Mesenchymal stem cell (in vitro differentiated cells and primary cell): ENCODE data around the gene MTA1.

Source experiments
- DNase-seq: peaks from one replicate; pipeline ENCODE4 v3.0.0-alpha.2; 2013
- H2AFZ ChIP-seq: one replicate; pipeline ENCODE4 v1.6.1; 2013; ENCODE audit warnings: low read depth, mild to moderate bottlenecking, control low read depth, inconsistent platforms, low read length, moderate library complexity
- H2AK5ac ChIP-seq: 2 replicates; pipeline ENCODE4 v1.6.1; 2013; ENCODE audit warnings: low read length, moderate library complexity, mild to moderate bottlenecking, inconsistent platforms; ENCODE audit not compliant: severe bottlenecking
- H2BK120ac ChIP-seq: one replicate; pipeline ENCODE4 v1.6.1; 2013; ENCODE audit warnings: low read depth, mild to moderate bottlenecking, inconsistent platforms, low read length, moderate library complexity
- H2BK12ac ChIP-seq, 2 experiments: one replicate each; pipeline ENCODE4 v1.6.1; 2013; ENCODE audit warnings: inconsistent platforms in 2 of 2, low read length in 2 of 2, mild to moderate bottlenecking in 2 of 2, moderate library complexity in 2 of 2, control low read depth in 1 of 2
- H2BK15ac ChIP-seq: one replicate; pipeline ENCODE4 v1.6.1; 2013; ENCODE audit warnings: mild to moderate bottlenecking, low read depth, inconsistent platforms; ENCODE audit not compliant: poor library complexity, severe bottlenecking
- H2BK5ac ChIP-seq: 2 replicates; pipeline ENCODE4 v1.6.1; 2013; ENCODE audit warnings: low read depth, mild to moderate bottlenecking, low read length, control low read depth, inconsistent platforms; ENCODE audit not compliant: poor library complexity, severe bottlenecking
- H3K14ac ChIP-seq, 2 experiments: one replicate each; pipeline ENCODE4 v1.6.1; 2013; ENCODE audit warnings: inconsistent platforms in 2 of 2, low read length in 2 of 2, control low read depth in 1 of 2, mild to moderate bottlenecking in 1 of 2, moderate library complexity in 1 of 2
- H3K18ac ChIP-seq, 2 experiments: one replicate each; pipeline ENCODE4 v1.6.1; 2013; ENCODE audit warnings: inconsistent platforms in 2 of 2, low read length in 2 of 2, control low read depth in 1 of 2, low read depth in 1 of 2, mild to moderate bottlenecking in 1 of 2
- H3K23ac ChIP-seq, 2 experiments: one replicate each; pipeline ENCODE4 v1.6.1; 2013; ENCODE audit warnings: inconsistent platforms in 2 of 2, low read length in 2 of 2, mild to moderate bottlenecking in 2 of 2, moderate library complexity in 2 of 2, control low read depth in 1 of 2
- H3K27ac ChIP-seq: 2 replicates; pipeline ENCODE4 v1.5.1; 2013; ENCODE audit warnings: mild to moderate bottlenecking, moderate library complexity, low read length, control low read depth, inconsistent platforms; ENCODE audit not compliant: poor library complexity, severe bottlenecking
- H3K27me3 ChIP-seq, 2 experiments: 2 replicates each; pipeline versions ENCODE4 v1.6.1 to v1.7.0; 2013; ENCODE audit warnings: low read length in 2 of 2, mild to moderate bottlenecking in 2 of 2, moderate library complexity in 2 of 2, control low read depth in 1 of 2, inconsistent platforms in 1 of 2; ENCODE audit not compliant: control insufficient read depth in 1 of 2, insufficient read depth in 1 of 2
- H3K36me3 ChIP-seq, 2 experiments: 2 replicates each; pipeline versions ENCODE4 v1.6.1 to v1.7.0; 2013; ENCODE audit warnings: low read length in 2 of 2, control low read depth in 1 of 2, inconsistent platforms in 1 of 2, low read depth in 1 of 2, mild to moderate bottlenecking in 1 of 2; ENCODE audit not compliant: insufficient read depth in 2 of 2, control insufficient read depth in 1 of 2
- H3K4ac ChIP-seq, 2 experiments: one replicate each; pipeline ENCODE4 v1.6.1; 2013; ENCODE audit warnings: inconsistent platforms in 2 of 2, low read length in 2 of 2, mild to moderate bottlenecking in 2 of 2, moderate library complexity in 2 of 2, control low read depth in 1 of 2, low read depth in 1 of 2
- H3K4me1 ChIP-seq: 2 replicates; pipeline ENCODE4 v1.6.1; 2013; ENCODE audit warnings: low read depth, low read length, control low read depth; ENCODE audit not compliant: control insufficient read depth, insufficient read depth
- H3K4me2 ChIP-seq: 2 replicates; pipeline ENCODE4 v1.6.1; 2013; ENCODE audit warnings: low read length, mild to moderate bottlenecking, inconsistent platforms; ENCODE audit not compliant: poor library complexity, severe bottlenecking
- H3K4me3 ChIP-seq, 2 experiments: 2 replicates each; pipeline versions ENCODE4 v1.5.1 to v1.7.0; 2013; ENCODE audit warnings: low read length in 2 of 2, mild to moderate bottlenecking in 2 of 2, control low read depth in 1 of 2, low read depth in 1 of 2; ENCODE audit not compliant: insufficient read depth in 1 of 2
- H3K79me1 ChIP-seq: replicated peaks from 2 replicates; pipeline ENCODE4 v1.6.1; 2013; ENCODE audit warnings: mild to moderate bottlenecking, control low read depth, low read length, inconsistent platforms; ENCODE audit not compliant: poor library complexity, severe bottlenecking
- H3K9ac ChIP-seq: 2 replicates; pipeline ENCODE4 v1.7.0; 2013; ENCODE audit warnings: mild to moderate bottlenecking, low read length, moderate library complexity
- H3K9me3 ChIP-seq: 2 replicates; pipeline ENCODE4 v1.7.0; 2013; ENCODE audit warnings: mild to moderate bottlenecking, low read length; ENCODE audit not compliant: control insufficient read depth
- H4K8ac ChIP-seq: one replicate; pipeline ENCODE4 v1.6.1; 2013; ENCODE audit warnings: inconsistent platforms, mild to moderate bottlenecking, low read length, moderate library complexity
- H4K91ac ChIP-seq: one replicate; pipeline ENCODE4 v1.6.1; 2013; ENCODE audit warnings: mild to moderate bottlenecking, low read length, inconsistent platforms
- WGBS: methylation state at CpG from one replicate; pipeline ENCODE4 v1.1.7; 2013; ENCODE audit warnings: mixed read lengths; 5-methylcytosine and 5-hydroxymethylcytosine counted together

The MTA1 gene

DNA sequence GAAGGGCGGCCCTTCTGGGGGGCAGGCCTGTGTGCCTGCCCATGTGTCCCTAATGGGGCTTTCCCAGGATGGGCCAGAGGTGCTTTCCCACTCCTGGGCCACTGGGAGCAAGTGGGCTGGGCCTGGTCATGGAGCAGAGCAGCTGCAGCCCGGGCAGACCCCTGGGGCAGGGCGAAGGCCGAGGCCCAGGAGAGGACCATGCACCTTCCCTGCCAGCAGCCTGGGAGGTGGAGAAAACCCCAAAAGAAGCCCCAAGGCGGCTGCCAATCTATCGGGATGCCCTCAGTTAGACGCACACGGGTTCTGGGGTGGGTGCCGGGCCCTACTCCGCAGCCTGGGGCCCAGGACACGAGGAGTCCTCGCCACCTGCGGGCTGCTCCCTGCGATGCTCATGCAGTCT, 38.9 kb downstream of the MTA1 start:
- Histone ChIP-seq H2AK5ac (no peak overlapping the region), H3K14ac (no peak overlapping the region), H4K91ac (no peak overlapping the region), H3K79me1 (peaks cover 36% of the 10 kb centered on the region), H3K4me3 (no peak overlapping the region), H3K18ac (no peak overlapping the region), H3K36me3 (peaks cover 52 to 87% of the 10 kb centered on the region in 2 experiments), H2AFZ (no peak overlapping the region), H3K4me2 (no peak overlapping the region), H3K23ac (no peak overlapping the region), H3K27ac (no peak overlapping the region), H3K4ac (no peak overlapping the region), H3K4me1 (no peaks in the 10 kb centered on the region), H2BK12ac (no peak overlapping the region), H3K9me3 (no peaks in the 10 kb centered on the region), H3K9ac (no peak overlapping the region), H3K27me3 (no peaks in the 10 kb centered on the region), H2BK15ac (no peak overlapping the region), H2BK5ac (no peak overlapping the region), H2BK120ac (no peak overlapping the region), H4K8ac (no peak overlapping the region)
- DNase-seq: no peak
- WGBS: 89% methylated on average over 14 of the region's 14 CpGs

DNA sequence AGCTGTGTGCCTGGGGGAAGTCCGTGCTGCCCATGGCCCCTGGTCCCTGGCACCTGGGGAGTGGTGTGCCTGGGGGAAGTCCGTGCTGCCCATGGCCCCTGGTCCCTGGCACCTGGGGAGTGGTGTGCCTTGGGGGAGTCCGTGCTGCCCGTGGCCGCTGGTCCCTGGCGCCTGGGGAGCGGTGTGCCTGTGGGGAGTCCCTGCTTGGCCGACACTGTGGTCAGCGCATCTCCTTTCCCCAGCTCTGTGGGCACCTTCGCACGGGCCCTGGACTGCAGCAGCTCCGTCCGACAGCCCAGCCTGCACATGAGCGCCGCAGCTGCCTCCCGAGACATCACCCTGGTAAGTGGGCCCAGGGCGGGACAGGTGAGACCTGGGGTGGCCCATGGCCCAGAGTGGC, 40.5 kb downstream of the MTA1 start:
- Histone ChIP-seq H3K4me2 (no peak overlapping the region), H3K27me3 (no peaks in the 10 kb centered on the region), H2BK120ac (no peak overlapping the region), H3K36me3 (peaks cover 55 to 87% of the 10 kb centered on the region in 2 experiments), H3K18ac (no peak overlapping the region), H2BK15ac (no peak overlapping the region), H3K27ac (no peak overlapping the region), H3K9ac (no peak overlapping the region), H3K79me1 (peaks cover 32% of the 10 kb centered on the region), H3K4ac (no peak overlapping the region), H2AFZ (no peak overlapping the region), H3K14ac (no peak overlapping the region), H2BK12ac (no peak overlapping the region), H2BK5ac (no peak overlapping the region), H3K4me3 (no peak overlapping the region), H4K8ac (no peak overlapping the region), H3K9me3 (no peaks in the 10 kb centered on the region), H3K23ac (no peak overlapping the region), H3K4me1 (peaks cover 7% of the 10 kb centered on the region), H4K91ac (no peak overlapping the region), H2AK5ac (no peak overlapping the region)
- DNase-seq: no peak
- 98% methylated on average over 16 of the region's 17 CpGs for whole genome bisulfite sequencing

GRCh38 chr14:105460616-105461015, 41.0 kb downstream of the MTA1 start:
- Histone ChIP-seq H3K4ac (no peak overlapping the region), H4K8ac (no peak overlapping the region), H4K91ac (no peak overlapping the region), H2AK5ac (no peak overlapping the region), H3K14ac (no peak overlapping the region), H3K9ac (no peak overlapping the region), H3K4me3 (no peak overlapping the region), H3K9me3 (no peaks in the 10 kb centered on the region), H3K4me1 (peaks cover 12% of the 10 kb centered on the region), H2BK5ac (no peak overlapping the region), H3K4me2 (no peak overlapping the region), H2AFZ (no peak overlapping the region), H3K27ac (no peak overlapping the region), H3K23ac (no peak overlapping the region), H3K36me3 (peaks cover 54 to 87% of the 10 kb centered on the region in 2 experiments), H3K18ac (no peak overlapping the region), H2BK15ac (no peak overlapping the region), H2BK120ac (no peak overlapping the region), H3K79me1 (peaks cover 30% of the 10 kb centered on the region), H3K27me3 (no peaks in the 10 kb centered on the region), H2BK12ac (no peak overlapping the region)
- 95% methylated on average over 17 of the region's 17 CpGs for whole genome bisulfite sequencing
- DNase-seq: no peak

GRCh38 chr14:105461903-105462302, 42.3 kb downstream of the MTA1 start:
- Histone ChIP-seq H3K9me3 (no peaks in the 10 kb centered on the region), H4K91ac (no peak overlapping the region), H3K18ac (no peak overlapping the region), H2BK12ac (no peak overlapping the region), H3K27ac (no peak overlapping the region), H4K8ac (no peak overlapping the region), H3K36me3 (peaks cover 48 to 87% of the 10 kb centered on the region in 2 experiments), H2AFZ (no peak overlapping the region), H3K9ac (no peak overlapping the region), H3K4ac (no peak overlapping the region), H2BK120ac (no peak overlapping the region), H3K27me3 (no peaks in the 10 kb centered on the region), H3K4me1 (peaks cover 23% of the 10 kb centered on the region), H3K4me3 (no peak overlapping the region), H3K4me2 (no peak overlapping the region), H2AK5ac (no peak overlapping the region), H3K14ac (no peak overlapping the region), H3K23ac (no peak overlapping the region), H2BK5ac (no peak overlapping the region), H3K79me1 (peaks cover 25% of the 10 kb centered on the region), H2BK15ac (no peak overlapping the region)
- WGBS: 97% methylated on average over 18 of the region's 18 CpGs
- no peak for DNase-seq
